Tibial nerve (tissue), 4 donors: ENCODE data around the gene LCA5. TPM values are rescaled to one million over a fixed set of nuclear protein-coding genes. Genes with fewer than 3 reads are reported as not detected.

Source experiments
- DNase-seq, 2 donors: peaks; one replicate each; pipeline ENCODE4 v3.0.0-alpha.2; 2019; ENCODE audit warnings: low spot score in 2 of 2
- H3K27ac ChIP-seq, 4 donors: fragments of 200-600 bp; sonication (generic) in 3 of 4; one replicate each; pipeline ENCODE4 v1.5.1; 2017 to 2019; ENCODE audit warnings: mild to moderate bottlenecking in 1 of 4
- H3K27me3 ChIP-seq, 2 donors: fragments of 200-600 bp; sonication (generic) in 1 of 2; one replicate each; pipeline versions ENCODE4 v1.5.1 to v1.6.0; 2017 to 2019
- H3K36me3 ChIP-seq, 3 donors: fragments of 200-600 bp; sonication (generic); one replicate each; pipeline ENCODE4 v1.5.1; 2018 to 2019
- H3K4me1 ChIP-seq, 4 donors: fragments of 200-600 bp; sonication (generic) in 3 of 4; one replicate each; pipeline ENCODE4 v1.5.1; 2017 to 2019
- H3K4me3 ChIP-seq, 4 donors: fragments of 200-600 bp; sonication (generic) in 3 of 4; one replicate each; pipeline ENCODE4 v1.5.1; 2017 to 2019; ENCODE audit warnings: mild to moderate bottlenecking in 1 of 4, moderate library complexity in 1 of 4
- H3K9me3 ChIP-seq, 4 donors: fragments of 200-600 bp; sonication (generic) in 3 of 4; one replicate each; pipeline ENCODE4 v1.5.1; 2017 to 2019
- EP300 ChIP-seq, 2 donors: sonication (generic); formaldehyde crosslinking; IDR thresholded peaks; one replicate each; pipeline ENCODE4 v1.6.1; 2017; ENCODE audit warnings: antibody characterized with exemption in 2 of 2, mild to moderate bottlenecking in 1 of 2
- POLR2A ChIP-seq, 2 donors: fragments of 450-650 bp; IDR thresholded peaks; one replicate each; pipeline ENCODE4 v1.6.1; 2017; ENCODE audit warnings: antibody characterized with exemption in 2 of 2, mild to moderate bottlenecking in 2 of 2, moderate library complexity in 2 of 2
- WGBS, 2 donors: methylation state at CpG; one replicate each; pipeline ENCODE4 v1.1.5; 2018; 5-methylcytosine and 5-hydroxymethylcytosine counted together
- total RNA-seq, 4 donors: library from RNA; depleted of rRNA; stranded (reverse); fragments of >200 nt; gene quantifications; one replicate each; pipeline ENCODE4 v1.1.0, GENCODE V29; 2016
- TF ChIP-seq, protein P1 (sequence below), 5 experiments: fragments of 200-600 bp in 3 of 5; fragments of 450-650 bp in 2 of 5; sonication (generic) in 3 of 5; IDR thresholded peaks; one replicate each; pipeline ENCODE4 v1.5.1; 2016 to 2019; ENCODE audit warnings: antibody characterized with exemption in 5 of 5, mild to moderate bottlenecking in 3 of 5, moderate library complexity in 2 of 5

The LCA5 gene
- total RNA-seq, 4 donors from 2014 or later, result 5.1 to 15.7 (median 9.5) TPM

DNA sequence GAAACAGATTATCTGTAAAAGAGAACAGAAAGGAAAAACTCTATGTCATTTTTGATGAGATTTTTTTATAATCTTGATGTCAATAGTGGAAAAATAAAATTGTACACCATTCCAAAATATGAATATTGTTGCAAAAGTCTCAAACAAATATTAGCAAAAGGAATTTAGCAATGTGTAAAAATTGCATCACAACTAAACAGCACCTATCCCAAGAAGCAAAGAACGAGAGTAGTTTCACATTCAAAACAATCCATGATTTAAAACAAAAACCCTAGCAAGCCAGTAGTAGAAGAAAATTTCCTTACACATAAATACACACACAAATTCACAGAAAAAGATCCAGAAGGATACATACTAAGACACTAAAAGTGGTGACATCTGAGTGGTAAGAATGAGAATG, 38.4 kb downstream of the LCA5 start:
- H3K27me3 ChIP-seq, result no peaks in the 10 kb centered on the region
- peaks cover 0 to 4% (median 0%) of the 10 kb centered on the region in 3 donors for H3K36me3 ChIP-seq
- DNase-seq, result no peak
- H3K4me1 ChIP-seq, result no peaks in the 10 kb centered on the region
- no peaks in the 10 kb centered on the region for H3K9me3 ChIP-seq
- TF ChIP-seq, protein P1, sequence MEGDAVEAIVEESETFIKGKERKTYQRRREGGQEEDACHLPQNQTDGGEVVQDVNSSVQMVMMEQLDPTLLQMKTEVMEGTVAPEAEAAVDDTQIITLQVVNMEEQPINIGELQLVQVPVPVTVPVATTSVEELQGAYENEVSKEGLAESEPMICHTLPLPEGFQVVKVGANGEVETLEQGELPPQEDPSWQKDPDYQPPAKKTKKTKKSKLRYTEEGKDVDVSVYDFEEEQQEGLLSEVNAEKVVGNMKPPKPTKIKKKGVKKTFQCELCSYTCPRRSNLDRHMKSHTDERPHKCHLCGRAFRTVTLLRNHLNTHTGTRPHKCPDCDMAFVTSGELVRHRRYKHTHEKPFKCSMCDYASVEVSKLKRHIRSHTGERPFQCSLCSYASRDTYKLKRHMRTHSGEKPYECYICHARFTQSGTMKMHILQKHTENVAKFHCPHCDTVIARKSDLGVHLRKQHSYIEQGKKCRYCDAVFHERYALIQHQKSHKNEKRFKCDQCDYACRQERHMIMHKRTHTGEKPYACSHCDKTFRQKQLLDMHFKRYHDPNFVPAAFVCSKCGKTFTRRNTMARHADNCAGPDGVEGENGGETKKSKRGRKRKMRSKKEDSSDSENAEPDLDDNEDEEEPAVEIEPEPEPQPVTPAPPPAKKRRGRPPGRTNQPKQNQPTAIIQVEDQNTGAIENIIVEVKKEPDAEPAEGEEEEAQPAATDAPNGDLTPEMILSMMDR (IDR thresholded peaks at IDR 0.05), result no peak
- TF ChIP-seq EP300 (IDR thresholded peaks at IDR 0.05), result no peak
- TF ChIP-seq POLR2A (IDR thresholded peaks at IDR 0.05), result no peak
- no peak overlapping the region for H3K4me3 ChIP-seq
- WGBS, 2 donors, result 55 to 59% methylated on average over 1 of the region's 1 CpG
- H3K27ac ChIP-seq, result no peak overlapping the region

DNA sequence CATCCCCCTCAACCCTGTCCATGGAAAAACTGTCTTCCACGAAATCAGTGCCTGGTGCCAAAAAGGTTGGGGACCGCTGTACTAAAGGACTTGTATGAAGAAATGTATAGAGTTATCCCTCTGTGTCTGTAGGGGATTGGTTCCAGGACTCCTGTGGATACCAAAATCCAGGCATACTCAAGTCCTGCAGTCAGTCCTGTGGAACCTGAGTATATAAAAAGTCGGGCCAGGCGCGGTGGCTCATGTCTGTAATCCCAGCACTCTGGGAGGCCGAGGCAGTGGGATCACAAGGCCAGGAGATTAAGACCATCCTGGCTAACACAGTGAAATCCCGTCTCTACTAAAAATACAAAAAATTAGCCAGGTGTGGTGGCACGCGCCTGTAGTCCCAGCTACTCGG, 42.0 kb downstream of the LCA5 start:
- Histone ChIP-seq H3K4me3 (no peak overlapping the region), H3K4me1 (no peaks in the 10 kb centered on the region), H3K27me3 (no peaks in the 10 kb centered on the region), H3K36me3 (peaks cover 0 to 15% (median 0%) of the 10 kb centered on the region in 3 donors), H3K9me3 (no peaks in the 10 kb centered on the region), H3K27ac (no peak overlapping the region)
- TF ChIP-seq EP300 (IDR thresholded peaks at IDR 0.05) (no peak), POLR2A (IDR thresholded peaks at IDR 0.05) (no peak)
- TF ChIP-seq, protein P1 (IDR thresholded peaks at IDR 0.05), result no peak
- 90 to 91% methylated on average over 10 of the region's 10 CpGs for WGBS, 2 donors
- no peak for DNase-seq

DNA sequence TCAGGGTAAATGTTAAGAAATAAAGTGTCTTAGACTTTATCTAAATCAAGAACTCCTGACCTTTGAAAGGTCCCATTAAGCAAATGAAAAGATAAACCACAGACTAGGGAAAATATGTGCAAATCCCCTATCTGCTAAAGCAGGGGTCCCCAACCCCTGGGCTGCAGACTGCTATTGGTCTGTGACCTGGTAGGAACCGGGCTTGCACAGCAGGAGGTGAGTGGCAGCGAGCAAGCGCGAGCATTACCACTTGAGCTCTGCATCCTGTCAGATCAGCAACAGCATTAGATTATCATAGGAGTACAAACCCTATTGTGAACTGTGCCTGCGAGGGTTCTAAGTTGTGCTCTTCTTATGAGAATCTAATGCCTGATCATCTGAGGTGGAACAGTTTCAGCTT, 42.4 kb downstream of the LCA5 start:
- 66 to 75% methylated on average over 4 to 5 of the region's 5 CpGs for WGBS, 2 donors
- no peak for DNase-seq
- H3K4me1 ChIP-seq, result no peaks in the 10 kb centered on the region
- H3K9me3 ChIP-seq, result no peaks in the 10 kb centered on the region
- H3K4me3 ChIP-seq, result no peak overlapping the region
- peaks cover 0 to 20% (median 0%) of the 10 kb centered on the region in 3 donors for H3K36me3 ChIP-seq
- no peak overlapping the region for H3K27ac ChIP-seq
- no peaks in the 10 kb centered on the region for H3K27me3 ChIP-seq
- TF ChIP-seq, protein P1 (IDR thresholded peaks at IDR 0.05), result no peak
- TF ChIP-seq POLR2A (IDR thresholded peaks at IDR 0.05) (no peak), EP300 (IDR thresholded peaks at IDR 0.05) (no peak)

DNA sequence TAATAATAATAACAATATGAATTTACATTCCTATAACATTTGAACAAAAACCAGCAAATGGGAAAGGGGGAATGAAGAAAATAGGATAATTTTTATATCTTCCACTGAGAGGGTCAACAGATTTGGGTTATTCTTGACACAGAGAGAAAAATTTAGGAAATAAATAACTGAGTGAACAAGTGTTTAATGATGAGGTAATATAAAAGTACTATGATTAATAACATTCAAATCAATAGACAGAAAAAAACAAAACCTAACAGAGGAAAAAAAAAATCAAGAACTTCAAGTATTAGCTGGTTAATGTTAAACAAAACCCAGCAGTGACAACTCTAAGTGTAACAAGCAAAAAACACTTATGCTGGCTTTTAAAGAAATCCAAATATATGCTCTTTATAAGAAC, 66.5 kb downstream of the LCA5 start:
- Histone ChIP-seq H3K9me3 (no peaks in the 10 kb centered on the region), H3K27me3 (no peaks in the 10 kb centered on the region), H3K4me1 (no peaks in the 10 kb centered on the region), H3K27ac (no peak overlapping the region), H3K4me3 (no peak overlapping the region), H3K36me3 (no peaks in the 10 kb centered on the region)
- TF ChIP-seq POLR2A (IDR thresholded peaks at IDR 0.05) (no peak), EP300 (IDR thresholded peaks at IDR 0.05) (no peak)
- TF ChIP-seq, protein P1 (IDR thresholded peaks at IDR 0.05), result no peak
- no peak for DNase-seq

DNA sequence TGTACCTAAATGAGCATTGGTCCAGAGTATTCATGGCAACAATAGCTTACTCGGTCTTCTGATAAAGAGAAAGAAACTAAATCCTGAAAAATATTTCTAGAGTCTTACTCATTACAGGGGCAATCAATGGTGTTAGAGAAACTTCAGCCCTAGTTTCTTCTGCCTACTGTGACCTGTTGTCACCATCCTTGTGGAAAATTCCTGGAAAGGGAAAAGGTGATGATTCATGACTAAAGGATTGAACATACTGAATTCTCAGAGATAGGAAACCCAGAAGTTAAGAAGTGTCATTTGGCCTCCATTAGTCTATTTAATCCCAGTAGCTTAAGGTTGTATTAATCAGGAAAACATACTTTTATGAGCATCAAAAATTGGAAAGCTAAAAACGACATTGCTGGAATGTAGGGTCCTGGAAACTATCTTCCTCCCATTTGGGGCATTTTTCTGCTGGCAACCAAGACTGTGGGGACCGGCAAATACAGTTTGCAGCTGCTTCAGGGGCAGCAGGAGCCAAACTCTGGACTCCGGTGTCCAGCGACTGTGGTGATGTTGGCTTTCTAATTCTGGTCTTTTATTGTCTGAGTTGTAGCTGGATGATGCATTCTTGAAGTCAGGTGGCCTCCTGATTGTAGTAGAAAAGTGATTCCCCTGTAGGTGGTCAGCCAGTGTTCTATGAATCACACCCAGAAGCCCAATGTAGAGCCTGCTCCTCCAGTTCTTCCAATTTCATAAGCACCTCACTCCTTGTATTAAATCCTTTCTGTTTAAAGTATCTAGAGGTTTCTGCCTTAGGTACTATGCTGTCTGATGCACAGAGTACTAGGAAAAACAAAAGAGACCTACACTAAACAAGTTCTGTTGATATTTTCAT, 67.6 kb downstream of the LCA5 start:
- Histone ChIP-seq H3K36me3 (no peaks in the 10 kb centered on the region), H3K9me3 (no peaks in the 10 kb centered on the region), H3K27me3 (no peaks in the 10 kb centered on the region), H3K4me1 (no peaks in the 10 kb centered on the region), H3K27ac (no peak overlapping the region), H3K4me3 (no peak overlapping the region)
- TF ChIP-seq EP300 (IDR thresholded peaks at IDR 0.05), result no peak
- TF ChIP-seq POLR2A (IDR thresholded peaks at IDR 0.05), result no peak
- TF ChIP-seq, protein P1 (IDR thresholded peaks at IDR 0.05), result no peak
- WGBS, 2 donors, result 75 to 79% methylated on average over 5 of the region's 5 CpGs
- DNase-seq, result no peak
